IMR-90 (cell line): ENCODE data around the gene SH3GL2.

Experiments used
- BHLHE40 ChIP-seq: fragments of 150-350 bp; IDR thresholded peaks from 2 replicates; pipeline ENCODE4 v1.6.1; 2016; ENCODE audit warnings: mild to moderate bottlenecking, low read depth, low read length
- CEBPB ChIP-seq: IDR thresholded peaks from 2 replicates; pipeline ENCODE4 v1.6.1; 2012; ENCODE audit warnings: low read depth, low read length, improper control_type of control experiment
- CTCF ChIP-seq: conservative IDR thresholded peaks from 2 replicates; pipeline ENCODE4 v1.5.1; 2012; ENCODE audit warnings: mild to moderate bottlenecking, low read depth, low read length, improper control_type of control experiment
- ELK1 ChIP-seq: fragments of 150-350 bp; IDR thresholded peaks from 2 replicates; pipeline ENCODE4 v1.6.1; 2016; ENCODE audit warnings: low read depth, mild to moderate bottlenecking, low read length, moderate library complexity, borderline replicate concordance
- FOS ChIP-seq: fragments of 150-350 bp; IDR thresholded peaks from 2 replicates; pipeline ENCODE4 v1.6.1; 2016; ENCODE audit warnings: low read depth, low read length
- MXI1 ChIP-seq: IDR thresholded peaks from 2 replicates; pipeline ENCODE4 v1.6.1; 2012; ENCODE audit warnings: low read depth, mild to moderate bottlenecking, low read length, moderate library complexity, borderline replicate concordance
- POLR2A ChIP-seq: IDR thresholded peaks from 2 replicates; pipeline ENCODE4 v1.6.1; 2012; ENCODE audit warnings: mild to moderate bottlenecking, low read depth, low read length
- RAD21 ChIP-seq: IDR thresholded peaks from 2 replicates; pipeline ENCODE4 v1.6.1; 2012; ENCODE audit warnings: low read length, improper control_type of control experiment
- SMC3 ChIP-seq: fragments of 150-350 bp; IDR thresholded peaks from 2 replicates; pipeline ENCODE4 v1.6.1; 2016; ENCODE audit warnings: low read depth, mild to moderate bottlenecking, antibody characterized with exemption, low read length, moderate library complexity
- USF2 ChIP-seq: fragments of 150-350 bp; IDR thresholded peaks from 2 replicates; pipeline ENCODE4 v1.6.1; 2017; ENCODE audit warnings: mild to moderate bottlenecking, antibody characterized with exemption, low read length, low read depth

GRCh38 chr9:17614250-17614649 is 35.4 kb downstream of the SH3GL2 start:
- TF ChIP-seq SMC3 (no peak), CTCF (no peak), FOS (no peak), CEBPB (no peak), MXI1 (no peak), POLR2A (no peak), RAD21 (no peak), USF2 (no peak), BHLHE40 (no peak), ELK1 (no peak)
